Activated T-helper 1 cell treated with Interleukin-2 at 50 U/mL for 16 hours (primary cell): ENCODE data around the gene COL13A1.

Experiments
- DNase-seq: peaks from one replicate; pipeline ENCODE4 v3.0.0-alpha.2; 2020; ENCODE audit warnings: low read depth

The COL13A1 gene

DNA sequence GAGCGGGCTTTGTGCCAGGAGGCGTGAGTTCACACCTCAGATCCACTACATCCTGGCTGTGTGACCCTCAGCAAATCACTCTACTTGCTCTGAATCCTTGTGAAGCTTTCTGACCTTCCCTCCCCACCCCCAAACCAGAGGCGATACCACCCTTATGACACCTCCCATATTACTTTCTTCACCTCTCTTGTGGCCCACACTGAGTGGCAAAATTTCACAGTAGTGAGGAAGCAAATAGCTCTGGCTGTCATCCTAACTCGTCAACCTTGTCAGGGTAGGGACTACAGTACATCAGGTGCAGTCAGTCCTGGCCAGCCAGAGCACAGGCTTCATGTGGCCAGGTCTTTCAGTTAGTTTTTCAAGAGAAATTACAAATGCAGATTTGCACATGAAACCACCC lies 19.1 kb downstream of the COL13A1 start:
- no peak for DNase-seq

DNA sequence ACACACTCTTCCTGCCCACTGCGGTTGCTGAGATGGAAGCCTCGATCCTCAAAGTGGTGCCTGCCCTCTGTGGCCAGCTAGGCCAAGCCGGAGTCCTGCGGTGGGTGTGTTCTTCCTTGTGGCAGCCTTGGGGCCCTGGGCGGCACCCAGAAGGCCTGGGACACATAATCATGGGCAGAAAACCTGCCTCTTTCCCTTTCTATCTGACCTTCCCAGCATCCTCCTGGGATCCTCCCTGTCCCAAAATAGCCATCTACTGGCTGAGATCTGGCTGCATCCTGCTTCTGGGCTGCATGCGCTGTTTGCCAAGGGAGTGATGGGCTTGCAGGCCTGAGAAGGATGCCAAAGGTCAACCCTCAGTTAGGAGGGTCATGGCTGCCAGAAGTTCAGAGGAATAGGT lies 23.9 kb downstream of the COL13A1 start:
- DNase-seq: no peak

GRCh38 chr10:69826094-69826493 lies 24.4 kb downstream of the COL13A1 start:
- no peak for DNase-seq

GRCh38 chr10:69826789-69827554 lies 25.3 kb downstream of the COL13A1 start:
- no peak for DNase-seq

- DNase-seq: no peak
These were observed 26.6 kb downstream of the COL13A1 start for GRCh38 chr10:69828144-69828870.

DNA sequence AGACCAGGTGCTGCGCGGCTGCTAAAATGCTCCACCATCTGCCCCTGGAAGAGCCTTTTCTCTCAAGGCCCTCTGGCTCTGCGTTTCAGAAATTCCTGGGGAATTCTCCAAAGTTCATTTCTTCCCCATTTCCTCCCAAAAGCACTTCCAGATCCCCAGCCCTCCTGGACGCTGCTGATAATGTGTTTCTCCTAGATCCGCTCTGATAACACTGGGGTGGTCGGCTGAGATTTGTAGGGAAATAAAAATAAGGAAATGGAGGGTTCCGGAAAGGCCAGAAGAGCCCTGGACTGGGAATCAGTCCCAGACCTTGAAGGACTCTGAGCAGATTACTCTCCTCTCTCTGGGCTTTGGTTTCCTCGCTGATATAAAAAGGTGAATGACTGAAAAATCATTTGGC lies 28.1 kb downstream of the COL13A1 start:
- DNase-seq: no peak

DNA sequence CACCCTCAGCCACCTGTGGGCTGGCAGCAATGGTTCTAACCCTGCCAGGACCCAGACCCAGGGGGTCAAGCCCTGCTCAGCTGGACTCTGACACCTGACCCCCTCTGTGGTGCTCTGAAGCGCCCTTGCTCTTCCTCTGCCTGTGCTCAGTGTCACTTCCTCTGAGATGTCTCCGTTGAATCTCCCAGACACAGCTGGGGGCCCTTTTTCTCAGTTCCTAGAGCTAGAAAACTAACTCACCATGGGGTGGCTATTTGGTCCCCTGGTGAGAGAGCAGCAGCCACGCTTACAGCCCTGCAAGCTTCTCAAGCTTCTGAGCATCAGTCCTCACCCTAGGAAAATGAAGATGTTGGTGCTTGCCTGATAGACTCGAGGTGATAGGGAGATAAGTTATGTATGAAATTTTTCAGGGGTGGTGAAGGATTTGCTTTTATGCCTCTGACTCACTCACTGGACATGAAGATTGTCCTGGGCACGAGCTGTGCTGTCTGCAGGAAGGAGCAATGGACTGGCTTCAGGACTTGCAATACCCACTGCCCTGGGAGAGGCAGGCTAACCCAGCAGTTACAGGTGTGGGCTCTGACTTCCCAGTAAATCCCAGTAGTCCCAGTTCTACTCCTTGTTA lies 29.6 kb downstream of the COL13A1 start:
- DNase-seq: no peak

DNA sequence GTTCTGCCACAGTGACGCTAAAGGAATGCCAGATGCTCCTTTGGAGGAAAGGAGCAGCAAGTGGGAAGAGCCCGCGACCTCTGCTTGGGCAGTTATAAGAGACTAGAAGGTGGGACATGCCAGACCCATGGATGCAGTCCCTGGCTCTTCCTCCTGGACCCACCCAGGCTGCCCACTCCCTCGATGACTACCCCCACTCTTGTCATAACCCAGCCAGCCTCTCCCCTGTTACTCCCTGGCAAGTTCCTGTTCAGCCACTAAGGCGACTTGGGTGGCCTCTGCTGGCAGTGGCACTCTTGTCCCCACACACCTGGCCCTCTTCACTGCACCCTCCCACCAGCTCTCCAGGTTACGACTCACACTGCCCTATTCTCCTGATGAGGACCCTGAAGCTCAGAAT lies 33.5 kb downstream of the COL13A1 start:
- no peak for DNase-seq

DNA sequence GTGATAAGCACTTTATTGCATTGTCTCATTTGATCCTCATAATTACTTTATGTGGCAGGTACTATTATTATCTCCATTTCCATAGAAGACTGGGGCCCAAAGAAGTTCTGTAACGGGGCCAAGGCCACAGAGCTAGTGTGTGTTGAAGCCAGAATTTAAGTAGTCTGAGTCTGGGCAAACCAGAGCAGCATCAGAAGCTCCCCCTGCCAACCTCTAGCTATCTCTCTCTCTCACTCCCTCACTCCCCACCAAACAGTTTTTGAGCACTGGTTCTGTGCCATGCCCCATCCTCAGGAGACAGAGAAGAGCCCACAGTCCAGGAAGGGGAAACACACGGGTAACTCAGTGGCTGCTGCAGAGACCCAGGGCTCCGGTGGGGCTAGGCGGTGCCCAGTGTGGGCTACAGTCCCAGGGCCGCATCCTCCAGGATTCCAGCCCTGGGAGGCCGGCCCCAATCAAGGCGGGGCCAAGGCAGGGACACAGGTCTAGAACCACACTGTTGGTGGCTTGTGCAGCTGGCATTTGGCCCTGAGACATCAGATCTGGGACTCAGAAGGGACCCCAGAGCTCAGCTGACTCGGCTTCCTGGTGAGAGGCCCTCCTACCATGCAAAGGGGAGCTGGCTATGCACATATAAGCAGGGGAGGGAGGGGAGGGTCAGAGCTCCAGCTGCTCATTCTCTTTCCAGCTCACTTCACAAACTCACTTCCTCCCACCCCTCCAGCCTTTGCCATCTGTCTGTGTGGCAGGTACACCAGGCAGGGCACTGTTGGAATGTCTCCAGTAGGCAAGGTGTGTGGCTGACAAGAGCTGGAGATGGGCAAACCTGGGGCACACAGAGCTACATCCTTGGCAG lies 34.4 kb downstream of the COL13A1 start:
- DNase-seq: no peak

- no peak for DNase-seq
These were observed 35.0 kb downstream of the COL13A1 start for GRCh38 chr10:69836731-69837030.

DNA sequence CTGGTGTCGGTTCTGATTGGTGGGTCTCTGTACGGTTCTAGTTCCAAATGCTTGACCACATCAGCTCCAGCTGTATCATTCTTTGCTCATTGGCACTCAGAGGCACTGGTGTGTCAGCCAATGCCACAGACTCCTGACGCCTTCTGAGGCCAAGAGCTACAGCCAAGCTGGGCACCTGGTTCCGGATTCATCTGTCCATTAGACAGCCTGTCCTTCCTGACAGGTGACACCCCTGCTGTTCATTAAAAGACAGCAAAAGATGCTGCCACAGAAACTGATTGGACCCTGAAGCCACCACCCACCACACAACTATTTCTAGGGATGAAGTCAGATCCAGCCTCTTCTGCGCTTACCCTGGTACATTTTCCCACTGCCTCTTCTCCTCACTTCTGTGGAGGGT lies 35.6 kb downstream of the COL13A1 start:
- DNase-seq: no peak

- no peak for DNase-seq
These were observed 36.7 kb downstream of the COL13A1 start for GRCh38 chr10:69838418-69838817.

DNA sequence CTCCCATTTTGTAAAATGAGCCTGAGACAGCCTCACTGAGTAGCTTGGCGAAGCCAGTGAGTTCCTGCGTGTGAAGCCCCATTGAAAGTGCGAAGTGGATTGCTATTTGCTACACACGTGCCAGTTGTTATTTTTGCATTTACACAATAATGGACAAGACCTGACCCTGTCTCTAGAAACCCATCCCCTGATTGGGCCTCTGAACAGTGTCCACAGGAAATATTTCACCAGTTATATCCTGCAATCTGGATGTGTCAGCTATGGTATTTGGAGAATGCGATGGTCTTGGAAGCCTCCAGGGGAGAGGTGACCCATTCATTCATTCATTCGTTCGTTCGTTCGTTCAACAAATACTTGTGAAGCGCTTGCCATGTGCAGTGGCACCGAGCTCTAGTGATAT lies 37.1 kb downstream of the COL13A1 start:
- no peak for DNase-seq

GRCh38 chr10:69839696-69840345 lies 38.1 kb downstream of the COL13A1 start:
- DNase-seq: no peak

DNA sequence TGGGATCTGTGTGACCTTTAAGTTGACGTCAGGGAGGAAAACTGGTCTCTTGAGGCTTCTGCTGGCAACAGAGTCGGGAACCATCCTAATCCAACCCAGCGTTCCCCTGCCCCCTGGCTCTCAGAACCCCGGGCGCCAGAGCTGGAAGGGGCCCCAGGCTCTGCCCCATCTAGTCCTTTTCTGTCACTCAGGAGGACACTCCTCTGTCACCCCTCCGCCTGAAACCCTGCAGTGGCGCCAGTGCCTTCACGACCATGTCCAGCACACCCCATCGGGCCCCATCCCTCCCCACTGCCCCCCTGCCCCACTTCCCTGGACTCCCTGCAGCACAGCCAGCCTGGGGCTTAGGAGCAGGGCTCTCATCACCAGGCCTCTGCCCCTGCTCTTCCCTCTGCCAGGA lies 39.1 kb downstream of the COL13A1 start:
- no peak for DNase-seq

- no peak for DNase-seq
These were observed 40.3 kb downstream of the COL13A1 start for GRCh38 chr10:69842020-69842419.

GRCh38 chr10:69842882-69843281 lies 41.2 kb downstream of the COL13A1 start:
- DNase-seq: no peak

DNA sequence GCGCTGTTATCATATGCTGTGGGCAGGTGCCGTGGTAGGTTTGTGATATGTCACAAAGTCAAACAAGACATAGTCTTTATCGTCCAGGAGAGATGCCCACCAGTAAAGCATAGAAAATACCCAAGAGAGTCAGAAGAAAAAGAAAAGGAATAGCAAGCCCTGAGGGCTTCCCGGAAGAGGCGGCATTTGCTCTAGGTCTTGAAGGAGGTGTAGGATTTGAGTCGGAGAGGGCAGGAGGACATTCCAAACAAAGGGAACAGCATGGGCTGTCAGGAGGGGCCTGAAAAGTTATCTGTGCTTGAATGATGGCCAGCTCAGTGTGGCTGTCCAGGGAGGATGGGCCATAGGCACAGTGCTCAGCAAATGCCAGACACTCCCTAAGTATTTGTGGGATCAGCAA lies 42.2 kb downstream of the COL13A1 start:
- DNase-seq: no peak

DNA sequence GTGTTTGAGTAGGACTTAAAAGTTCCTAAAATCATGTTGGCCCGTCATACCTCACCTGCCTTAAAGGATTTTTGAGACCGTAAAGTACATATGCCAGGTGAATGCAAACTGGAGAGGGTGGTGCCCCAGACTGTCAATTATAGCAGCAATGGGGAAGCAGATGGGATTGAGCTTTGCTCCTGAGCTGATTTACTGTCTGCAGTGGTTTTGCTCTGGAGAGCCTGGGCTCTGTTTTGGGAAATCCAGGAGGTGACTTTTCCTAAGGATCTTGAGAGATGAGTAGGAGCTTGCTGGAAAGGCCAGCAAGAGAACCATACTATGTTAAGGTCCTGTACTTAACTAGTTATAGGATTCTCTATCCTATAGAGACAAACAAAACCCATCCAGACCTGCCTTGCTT lies 43.0 kb downstream of the COL13A1 start:
- DNase-seq: no peak

DNA sequence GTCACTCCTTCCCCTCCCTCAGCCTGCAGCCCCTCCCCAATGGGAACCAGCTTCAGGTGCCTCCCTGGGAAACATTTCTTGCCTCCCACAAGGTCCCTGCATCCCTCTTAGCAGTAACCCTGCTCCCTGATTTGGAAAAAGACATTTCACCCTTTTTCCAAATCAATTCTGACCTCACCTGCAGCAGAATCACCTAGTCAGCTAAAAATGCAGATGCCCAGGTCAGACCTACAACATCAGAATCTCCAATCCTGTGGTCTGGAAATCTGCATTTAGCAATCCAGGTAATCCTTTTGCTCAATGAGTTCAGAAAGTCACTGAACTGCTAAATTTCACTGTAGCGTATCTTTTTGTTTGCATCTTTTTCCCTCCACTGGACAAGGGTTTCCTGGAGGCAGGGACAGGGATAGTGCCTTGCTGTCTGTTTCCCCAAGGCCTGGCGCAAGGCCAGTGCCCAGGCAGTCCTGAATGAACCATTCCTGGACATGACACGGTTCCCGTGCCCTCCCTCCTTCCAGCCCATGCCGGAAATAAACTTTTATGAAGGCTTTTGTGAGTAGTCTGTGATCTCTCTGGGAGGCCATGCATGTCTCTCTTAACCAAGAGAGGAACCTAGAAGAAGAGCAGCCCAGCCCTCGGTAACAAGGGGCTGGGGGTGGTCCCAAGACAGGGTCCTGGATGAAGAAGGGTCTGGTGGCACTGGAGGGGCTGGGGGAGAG lies 44.0 kb downstream of the COL13A1 start:
- no peak for DNase-seq

DNA sequence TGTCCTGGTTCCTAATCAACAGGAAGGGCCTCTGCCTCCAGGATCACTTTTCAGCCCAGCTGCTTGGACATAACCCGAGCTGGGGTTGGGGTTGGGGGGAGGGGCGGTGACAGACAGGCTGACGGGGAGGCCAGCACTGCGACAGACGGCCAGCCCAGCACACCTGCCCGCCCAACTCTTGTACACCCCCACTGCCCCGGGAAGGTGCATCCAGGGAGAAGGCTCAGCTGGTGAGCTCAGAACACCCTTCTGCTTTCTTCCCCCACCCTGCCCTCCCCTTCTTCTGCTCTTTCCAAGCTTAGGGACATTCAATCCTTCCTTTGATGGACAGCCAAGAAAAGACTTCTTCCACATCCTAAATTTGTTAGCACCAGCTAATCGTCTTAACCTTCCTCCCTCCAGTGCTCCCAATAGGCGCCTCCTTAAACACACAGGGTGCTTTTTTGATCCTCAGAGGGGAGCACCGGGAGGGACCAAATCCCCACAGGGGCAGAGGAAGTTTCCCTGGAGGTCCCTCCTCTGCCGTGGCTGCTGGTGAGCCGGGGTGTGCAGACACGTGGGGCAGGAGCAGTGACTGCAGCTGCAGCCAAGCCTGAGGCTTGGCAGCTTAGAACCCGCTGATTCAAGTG lies 44.7 kb downstream of the COL13A1 start:
- no peak for DNase-seq
